Gastroesophageal sphincter (tissue), 4 donors: ENCODE measurements around the gene SLC39A3. TPM values are rescaled to one million over a fixed set of nuclear protein-coding genes. Genes with fewer than 3 reads are reported as not detected.

ENCODE experiments used
- ATAC-seq: fragments of 150-250 bp; one replicate; pipeline ENCODE4 v1.9.1; 2016; ENCODE audit warnings: mild to moderate bottlenecking, moderate library complexity
- H3K27ac ChIP-seq, 4 donors: fragments of 200-600 bp; sonication (generic) in 3 of 4; 1 replicate in 3 of 4; 2 replicates in 1 of 4; pipeline ENCODE4 v1.5.1; 2016 to 2019
- H3K27me3 ChIP-seq: fragments of 200-600 bp; sonication (generic); one replicate; pipeline ENCODE4 v1.5.1; 2019
- H3K36me3 ChIP-seq, 2 donors: fragments of 200-600 bp; sonication (generic); one replicate each; pipeline ENCODE4 v1.5.1; 2019; ENCODE audit warnings: control low read depth in 1 of 2
- H3K4me1 ChIP-seq, 3 donors: fragments of 200-600 bp; sonication (generic); 1 replicate in 2 of 3; 2 replicates in 1 of 3; pipeline ENCODE4 v1.5.1; 2016 to 2019; ENCODE audit warnings: control low read depth in 2 of 3
- H3K4me3 ChIP-seq, 2 donors: fragments of 200-600 bp; sonication (generic); one replicate each; pipeline ENCODE4 v1.5.1; 2019; ENCODE audit warnings: mild to moderate bottlenecking in 1 of 2, moderate library complexity in 1 of 2
- H3K9me3 ChIP-seq, 3 donors: fragments of 200-600 bp; sonication (generic); one replicate each; pipeline ENCODE4 v1.5.1; 2017 to 2019; ENCODE audit warnings: control low read depth in 2 of 3
- CTCF ChIP-seq, 4 experiments: fragments of 200-600 bp in 2 of 4; fragments of 450-650 bp in 2 of 4; sonication (generic) in 1 of 4; IDR thresholded peaks; one replicate each; pipeline ENCODE4 v1.5.1; 2017 to 2019; ENCODE audit warnings: antibody characterized with exemption in 4 of 4, mild to moderate bottlenecking in 2 of 4, moderate library complexity in 2 of 4
- EP300 ChIP-seq: sonication (generic); formaldehyde crosslinking; IDR thresholded peaks from one replicate; pipeline ENCODE4 v1.6.1; 2017; ENCODE audit warnings: antibody characterized with exemption, mild to moderate bottlenecking
- POLR2A ChIP-seq, 2 donors: fragments of 450-650 bp; IDR thresholded peaks; one replicate each; pipeline ENCODE4 v1.6.1; 2017; ENCODE audit warnings: antibody characterized with exemption in 2 of 2, mild to moderate bottlenecking in 2 of 2, moderate library complexity in 1 of 2
- POLR2AphosphoS5 ChIP-seq: sonication (generic); formaldehyde crosslinking; IDR thresholded peaks from one replicate; pipeline ENCODE4 v1.6.1; 2017; ENCODE audit warnings: antibody characterized with exemption
- WGBS, 2 donors: methylation state at CpG; one replicate each; pipeline ENCODE4 v1.1.5; 2018; ENCODE audit warnings: low coverage in 1 of 2; 5-methylcytosine and 5-hydroxymethylcytosine counted together
- total RNA-seq, 4 donors: library from RNA; depleted of rRNA; stranded (reverse); fragments of >200 nt; gene quantifications; one replicate each; pipeline ENCODE4 v1.1.0, GENCODE V29; 2016

SLC39A3 gene
- total RNA-seq, 4 donors from 2014 or later: 26.3 to 42.7 (median 30.7) TPM

GRCh38 chr19:2731181-2731995 lies 8.4 kb downstream of the SLC39A3 start:
- ATAC-seq: no peak
- Histone ChIP-seq H3K27me3 (peaks cover 18% of the 10 kb centered on the region), H3K4me1 (no peaks in the 10 kb centered on the region), H3K36me3 (peaks cover 0 to 51% of the 10 kb centered on the region in 2 donors), H3K9me3 (no peaks in the 10 kb centered on the region), H3K4me3 (no peak overlapping the region), H3K27ac (no peak overlapping the region)
- WGBS, 2 donors: 73% methylated on average over 7 of the region's 41 CpGs; no CpG with 5 or more reads in 1 of the 2 donors
- TF ChIP-seq EP300: no peak
- TF ChIP-seq POLR2A (IDR thresholded peaks at IDR 0.05): no peak
- TF ChIP-seq POLR2AphosphoS5: no peak
- no peak for TF ChIP-seq CTCF (IDR thresholded peaks at IDR 0.05)

GRCh38 chr19:2729943-2730818 lies 9.6 kb downstream of the SLC39A3 start:
- Histone ChIP-seq H3K27me3 (peaks cover 30% of the 10 kb centered on the region), H3K9me3 (no peaks in the 10 kb centered on the region), H3K36me3 (peaks cover 0 to 39% of the 10 kb centered on the region in 2 donors), H3K4me1 (no peaks in the 10 kb centered on the region), H3K27ac (no peak overlapping the region), H3K4me3 (no peak overlapping the region)
- WGBS, 2 donors: 76% methylated on average over 9 of the region's 26 CpGs; no CpG with 5 or more reads in 1 of the 2 donors
- TF ChIP-seq EP300: no peak
- TF ChIP-seq CTCF (IDR thresholded peaks at IDR 0.05): no peak
- no peak for TF ChIP-seq POLR2A (IDR thresholded peaks at IDR 0.05)
- no peak for ATAC-seq

- no CpG with 5 or more reads among the region's 23 CpGs for WGBS, 2 donors
- Histone ChIP-seq H3K9me3 (no peaks in the 10 kb centered on the region), H3K4me1 (peaks cover 0 to 3% (median 0%) of the 10 kb centered on the region in 3 donors), H3K27ac (no peak overlapping the region), H3K4me3 (no peak overlapping the region), H3K36me3 (peaks cover 0 to 26% of the 10 kb centered on the region in 2 donors), H3K27me3 (peaks cover 30% of the 10 kb centered on the region)
- no peak for ATAC-seq
- TF ChIP-seq POLR2A (IDR thresholded peaks at IDR 0.05) (no peak), EP300 (no peak), CTCF (IDR thresholded peaks at IDR 0.05) (no peak), POLR2AphosphoS5 (no peak)
Observed at GRCh38 chr19:2728783-2729387, 10.9 kb downstream of the SLC39A3 start.

GRCh38 chr19:2727640-2727944 lies 12.2 kb downstream of the SLC39A3 start:
- no peaks in the 10 kb centered on the region for H3K9me3 ChIP-seq

More at GRCh38 chr19:2727640-2727944, 12.2 kb downstream of the SLC39A3 start:
- H3K4me1 ChIP-seq: peaks cover 0 to 16% (median 8%) of the 10 kb centered on the region in 3 donors
- H3K27ac ChIP-seq: no peak overlapping the region
- H3K36me3 ChIP-seq: peaks cover 0 to 13% of the 10 kb centered on the region in 2 donors
- TF ChIP-seq POLR2AphosphoS5: no peak
- TF ChIP-seq CTCF (IDR thresholded peaks at IDR 0.05): no peak
- no peak for TF ChIP-seq EP300
- no peak for TF ChIP-seq POLR2A (IDR thresholded peaks at IDR 0.05)
- no peak overlapping the region for H3K4me3 ChIP-seq
- ATAC-seq: no peak
- peaks cover 37% of the 10 kb centered on the region for H3K27me3 ChIP-seq
- WGBS, 2 donors: 47% methylated on average over 5 of the region's 16 CpGs; no CpG with 5 or more reads in 1 of the 2 donors
